ENCODE results near the gene RCBTB2.

The RCBTB2 gene

GRCh38 chr13:48486836-48487235 is 46.0 kb downstream of the RCBTB2 start:
- no peak overlapping the region for H4K91ac ChIP-seq (ENCODE audit: low read depth, low read length, poor library complexity)

GRCh38 chr13:48486362-48486761 is 46.5 kb downstream of the RCBTB2 start:
- Histone ChIP-seq H3K36me3 (replicated peaks in 1 of 2; ENCODE audit: control insufficient read depth in 2 of 2, insufficient read depth in 2 of 2, low read length in 2 of 2) (peaks cover 3 to 40% of the 10 kb centered on the region in 2 donors), H2AK5ac (ENCODE audit: low read depth, low read length) (no peak overlapping the region), H3K18ac (ENCODE audit: low read length) (no peak overlapping the region), H2BK5ac (ENCODE audit: low read length) (no peak overlapping the region), H3K14ac (ENCODE audit: low read length) (no peak overlapping the region), H2BK12ac (ENCODE audit: low read length) (no peak overlapping the region), H3K9ac (ENCODE audit: low read depth, low read length, poor library complexity) (no peak overlapping the region), H2BK15ac (ENCODE audit: low read length) (no peak overlapping the region), H3K27me3 (ENCODE audit: control insufficient read depth in 3 of 3, insufficient read depth in 3 of 3, low read depth in 1 of 3, low read length in 3 of 3) (no peaks in the 10 kb centered on the region), H3K79me1 (ENCODE audit: low read depth, low read length) (no peaks in the 10 kb centered on the region), H3K4me2 (ENCODE audit: insufficient read depth, low read length, poor library complexity, severe bottlenecking) (no peak overlapping the region), H3K4ac (ENCODE audit: low read length) (no peak overlapping the region), H4K91ac (ENCODE audit: low read depth, low read length, poor library complexity) (no peak overlapping the region), H2BK120ac (ENCODE audit: low read depth, low read length) (no peak overlapping the region), H2AFZ (ENCODE audit: low read length) (no peak overlapping the region), H3K27ac (replicated peaks; ENCODE audit: low read length) (no peak overlapping the region), H3K9me3 (replicated peaks in 1 of 2; ENCODE audit: control insufficient read depth in 2 of 2, insufficient read depth in 1 of 2, low read depth in 1 of 2, low read length in 2 of 2) (peaks cover 3 to 17% of the 10 kb centered on the region in 2 donors), H3K23ac (ENCODE audit: low read depth, low read length, poor library complexity) (no peak overlapping the region), H4K8ac (ENCODE audit: low read depth, low read length) (no peak overlapping the region), H3K4me1 (ENCODE audit: control insufficient read depth in 2 of 2, insufficient read depth in 1 of 2, low read depth in 1 of 2, low read length in 2 of 2) (no peaks in the 10 kb centered on the region), H3K4me3 (ENCODE audit: low read length in 2 of 2) (no peak overlapping the region)
- DNase-seq (ENCODE audit: low spot score), result no peak

More at GRCh38 chr13:48486836-48487235, 46.0 kb downstream of the RCBTB2 start:
- no peaks in the 10 kb centered on the region for H3K79me1 ChIP-seq (ENCODE audit: low read depth, low read length)
- no peak overlapping the region for H3K23ac ChIP-seq (ENCODE audit: low read depth, low read length, poor library complexity)
- H3K14ac ChIP-seq (ENCODE audit: low read length), result no peak overlapping the region
- no peak overlapping the region for H2AK5ac ChIP-seq (ENCODE audit: low read depth, low read length)
- no peak for DNase-seq (ENCODE audit: low spot score)
- H3K18ac ChIP-seq (ENCODE audit: low read length), result no peak overlapping the region
- peaks cover 3 to 17% of the 10 kb centered on the region in 2 donors for H3K9me3 ChIP-seq (replicated peaks in 1 of 2; ENCODE audit: control insufficient read depth in 2 of 2, insufficient read depth in 1 of 2, low read depth in 1 of 2, low read length in 2 of 2)
- H3K36me3 ChIP-seq (replicated peaks in 1 of 2; ENCODE audit: control insufficient read depth in 2 of 2, insufficient read depth in 2 of 2, low read length in 2 of 2), result peaks cover 3 to 45% of the 10 kb centered on the region in 2 donors
- no CpG with 5 or more reads among the region's 5 CpGs for WGBS, 2 donors (ENCODE audit: extremely low coverage in 2 of 2, insufficient read length in 2 of 2, insufficient replicate concordance in 1 of 2)
- H3K4ac ChIP-seq (ENCODE audit: low read length), result no peak overlapping the region
- no peak overlapping the region for H2BK15ac ChIP-seq (ENCODE audit: low read length)
- no peak overlapping the region for H2BK12ac ChIP-seq (ENCODE audit: low read length)
- no peak overlapping the region for H2AFZ ChIP-seq (ENCODE audit: low read length)
- no peak overlapping the region for H3K4me2 ChIP-seq (ENCODE audit: insufficient read depth, low read length, poor library complexity, severe bottlenecking)
- H3K27ac ChIP-seq (replicated peaks; ENCODE audit: low read length), result no peak overlapping the region
- H3K9ac ChIP-seq (ENCODE audit: low read depth, low read length, poor library complexity), result no peak overlapping the region
- H2BK5ac ChIP-seq (ENCODE audit: low read length), result no peak overlapping the region
- no peak overlapping the region for H4K8ac ChIP-seq (ENCODE audit: low read depth, low read length)
- no peaks in the 10 kb centered on the region for H3K4me1 ChIP-seq (ENCODE audit: control insufficient read depth in 2 of 2, insufficient read depth in 1 of 2, low read depth in 1 of 2, low read length in 2 of 2)
- H3K27me3 ChIP-seq (ENCODE audit: control insufficient read depth in 3 of 3, insufficient read depth in 3 of 3, low read depth in 1 of 3, low read length in 3 of 3), result no peaks in the 10 kb centered on the region
- no peak overlapping the region for H3K4me3 ChIP-seq (ENCODE audit: low read length in 2 of 2)
- H2BK120ac ChIP-seq (ENCODE audit: low read depth, low read length), result no peak overlapping the region

DNA sequence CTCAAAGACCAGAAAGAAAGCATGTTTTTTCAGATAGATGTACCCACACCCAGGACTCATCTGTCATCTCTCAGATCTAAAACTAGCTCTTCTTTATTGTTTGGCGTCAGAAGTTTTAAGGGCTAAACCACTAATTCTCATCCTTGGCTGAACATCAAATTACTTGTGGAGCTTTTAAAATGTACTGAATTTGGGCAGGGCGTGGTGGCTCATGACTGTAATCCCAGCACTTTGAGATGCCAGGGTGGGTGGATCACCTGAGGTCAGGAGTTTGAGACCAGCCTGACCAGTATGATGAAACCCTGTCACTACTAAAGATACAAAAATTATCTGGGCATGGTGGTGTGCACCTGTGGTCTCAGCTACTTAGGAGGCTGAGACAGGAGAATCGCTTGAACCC is 47.4 kb downstream of the RCBTB2 start:
- Histone ChIP-seq H2BK12ac (ENCODE audit: low read length) (no peak overlapping the region), H2BK15ac (ENCODE audit: low read length) (no peak overlapping the region), H3K9ac (ENCODE audit: low read depth, low read length, poor library complexity) (no peak overlapping the region), H4K8ac (ENCODE audit: low read depth, low read length) (no peak overlapping the region), H3K4me1 (ENCODE audit: control insufficient read depth in 2 of 2, insufficient read depth in 1 of 2, low read depth in 1 of 2, low read length in 2 of 2) (no peaks in the 10 kb centered on the region), H4K91ac (ENCODE audit: low read depth, low read length, poor library complexity) (no peak overlapping the region), H2BK120ac (ENCODE audit: low read depth, low read length) (no peak overlapping the region), H3K36me3 (replicated peaks in 1 of 2; ENCODE audit: control insufficient read depth in 2 of 2, insufficient read depth in 2 of 2, low read length in 2 of 2) (peaks cover 3 to 37% of the 10 kb centered on the region in 2 donors), H3K23ac (ENCODE audit: low read depth, low read length, poor library complexity) (no peak overlapping the region), H3K27me3 (ENCODE audit: control insufficient read depth in 3 of 3, insufficient read depth in 3 of 3, low read depth in 1 of 3, low read length in 3 of 3) (no peaks in the 10 kb centered on the region), H3K27ac (replicated peaks; ENCODE audit: low read length) (no peak overlapping the region), H3K14ac (ENCODE audit: low read length) (no peak overlapping the region), H2AFZ (ENCODE audit: low read length) (no peak overlapping the region), H3K4me3 (ENCODE audit: low read length in 2 of 2) (no peak overlapping the region), H3K79me1 (ENCODE audit: low read depth, low read length) (no peaks in the 10 kb centered on the region), H3K4ac (ENCODE audit: low read length) (no peak overlapping the region), H2AK5ac (ENCODE audit: low read depth, low read length) (no peak overlapping the region), H3K9me3 (replicated peaks in 1 of 2; ENCODE audit: control insufficient read depth in 2 of 2, insufficient read depth in 1 of 2, low read depth in 1 of 2, low read length in 2 of 2) (peaks cover 3 to 17% of the 10 kb centered on the region in 2 donors), H3K4me2 (ENCODE audit: insufficient read depth, low read length, poor library complexity, severe bottlenecking) (no peak overlapping the region), H2BK5ac (ENCODE audit: low read length) (no peak overlapping the region), H3K18ac (ENCODE audit: low read length) (no peak overlapping the region)
- no peak for DNase-seq (ENCODE audit: low spot score)
- WGBS, 2 donors (ENCODE audit: extremely low coverage in 2 of 2, insufficient read length in 2 of 2, insufficient replicate concordance in 1 of 2), result no CpG with 5 or more reads among the region's 3 CpGs

DNA sequence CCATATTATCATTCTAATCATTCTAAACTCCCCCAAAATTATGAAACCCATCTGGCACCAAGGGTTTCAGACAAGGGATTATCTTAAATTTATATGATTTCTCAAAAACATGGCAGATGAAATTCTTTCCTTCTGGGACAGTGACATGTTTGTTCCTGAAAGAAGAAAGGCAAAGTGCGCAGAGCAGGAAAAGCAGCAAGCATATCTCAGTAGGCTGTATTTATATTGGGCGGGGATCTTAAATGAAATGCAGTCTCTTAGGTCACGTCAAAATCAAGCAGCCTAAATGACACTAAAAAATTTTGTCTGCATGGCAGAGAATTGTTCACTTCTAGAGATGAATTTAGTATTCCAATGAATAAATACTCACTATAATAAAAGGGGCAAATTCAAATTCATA is 49.3 kb downstream of the RCBTB2 start:
- no peaks in the 10 kb centered on the region for H3K79me1 ChIP-seq (ENCODE audit: low read depth, low read length)
- H3K4me3 ChIP-seq (ENCODE audit: low read length in 2 of 2), result no peak overlapping the region
- H3K23ac ChIP-seq (ENCODE audit: low read depth, low read length, poor library complexity), result no peak overlapping the region
- H3K14ac ChIP-seq (ENCODE audit: low read length), result no peak overlapping the region
- no peak overlapping the region for H2AK5ac ChIP-seq (ENCODE audit: low read depth, low read length)
- no peak overlapping the region for H2BK5ac ChIP-seq (ENCODE audit: low read length)
- no peak overlapping the region for H3K18ac ChIP-seq (ENCODE audit: low read length)
- no peak overlapping the region for H3K27ac ChIP-seq (replicated peaks; ENCODE audit: low read length)
- peaks cover 3 to 17% of the 10 kb centered on the region in 2 donors for H3K9me3 ChIP-seq (replicated peaks in 1 of 2; ENCODE audit: control insufficient read depth in 2 of 2, insufficient read depth in 1 of 2, low read depth in 1 of 2, low read length in 2 of 2)
- no peak overlapping the region for H4K8ac ChIP-seq (ENCODE audit: low read depth, low read length)
- DNase-seq (ENCODE audit: low spot score), result no peak
- no peak overlapping the region for H2BK120ac ChIP-seq (ENCODE audit: low read depth, low read length)
- H3K4ac ChIP-seq (ENCODE audit: low read length), result no peak overlapping the region
- no peak overlapping the region for H2BK12ac ChIP-seq (ENCODE audit: low read length)
- no CpG with 5 or more reads among the region's 3 CpGs for WGBS, 2 donors (ENCODE audit: extremely low coverage in 2 of 2, insufficient read length in 2 of 2, insufficient replicate concordance in 1 of 2)
- H4K91ac ChIP-seq (ENCODE audit: low read depth, low read length, poor library complexity), result no peak overlapping the region
- H3K9ac ChIP-seq (ENCODE audit: low read depth, low read length, poor library complexity), result no peak overlapping the region
- no peak overlapping the region for H2AFZ ChIP-seq (ENCODE audit: low read length)
- no peak overlapping the region for H3K4me2 ChIP-seq (ENCODE audit: insufficient read depth, low read length, poor library complexity, severe bottlenecking)
- no peaks in the 10 kb centered on the region for H3K4me1 ChIP-seq (ENCODE audit: control insufficient read depth in 2 of 2, insufficient read depth in 1 of 2, low read depth in 1 of 2, low read length in 2 of 2)
- H3K36me3 ChIP-seq (replicated peaks in 1 of 2; ENCODE audit: control insufficient read depth in 2 of 2, insufficient read depth in 2 of 2, low read length in 2 of 2), result peaks cover 3 to 38% of the 10 kb centered on the region in 2 donors
- no peak overlapping the region for H2BK15ac ChIP-seq (ENCODE audit: low read length)
- no peaks in the 10 kb centered on the region for H3K27me3 ChIP-seq (ENCODE audit: control insufficient read depth in 3 of 3, insufficient read depth in 3 of 3, low read depth in 1 of 3, low read length in 3 of 3)

All from neuronal stem cell (in vitro differentiated cells).